GM23248 (cell line): ENCODE data around the gene ADAMTSL5.

Experiments used
- EZH2 ChIP-seq: fragments of 200-600 bp; sonication (generic); IDR thresholded peaks from 2 replicates; pipeline ENCODE4 v1.6.1; 2018; ENCODE audit warnings: antibody characterized with exemption, mild to moderate bottlenecking; ENCODE audit not compliant: insufficient read depth, poor library complexity, severe bottlenecking
- EZH2phosphoT487 ChIP-seq: fragments of 200-600 bp; sonication (generic); IDR thresholded peaks from 2 replicates; pipeline ENCODE4 v1.6.1; 2018; ENCODE audit warnings: antibody characterized with exemption, moderate library complexity, mild to moderate bottlenecking, low read depth; ENCODE audit not compliant: insufficient read depth

- TF ChIP-seq EZH2 (no peak), EZH2phosphoT487 (no peak)
Observed at GRCh38 chr19:1511318-1512317, 1.2 kb downstream of the ADAMTSL5 start.
